ENCODE results near the gene ASCL5.

DNA sequence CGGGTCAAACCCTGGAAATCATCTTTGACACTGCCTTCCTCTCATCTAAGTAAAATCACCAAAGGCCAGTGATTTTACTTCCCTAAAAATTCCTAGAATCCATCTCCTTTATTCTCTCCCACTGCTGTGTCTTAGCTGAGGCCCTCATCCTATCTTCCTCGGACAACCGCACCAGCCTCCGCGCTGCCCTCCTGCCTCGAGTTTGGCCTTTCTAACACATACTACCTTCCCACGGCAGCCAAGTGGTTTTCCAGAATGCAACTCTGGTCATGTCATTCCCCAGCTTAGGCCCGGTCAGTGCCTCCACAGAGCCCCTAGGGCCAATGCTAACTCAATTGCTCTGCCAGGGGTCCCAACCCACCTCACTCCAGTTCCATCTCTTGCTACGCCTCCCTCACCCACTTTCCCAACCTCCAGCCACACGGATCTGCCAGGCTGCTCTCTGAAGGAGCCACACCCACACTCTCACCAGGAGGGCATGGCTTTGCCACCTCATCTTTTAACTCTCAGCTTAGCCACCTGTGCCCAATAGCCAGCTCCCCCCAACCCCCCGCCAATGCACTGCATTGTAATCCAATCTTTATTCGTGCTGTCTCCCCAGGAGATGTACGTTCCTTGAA, 20.5 kb upstream of the ASCL5 start:
- TF ChIP-seq, protein P1, sequence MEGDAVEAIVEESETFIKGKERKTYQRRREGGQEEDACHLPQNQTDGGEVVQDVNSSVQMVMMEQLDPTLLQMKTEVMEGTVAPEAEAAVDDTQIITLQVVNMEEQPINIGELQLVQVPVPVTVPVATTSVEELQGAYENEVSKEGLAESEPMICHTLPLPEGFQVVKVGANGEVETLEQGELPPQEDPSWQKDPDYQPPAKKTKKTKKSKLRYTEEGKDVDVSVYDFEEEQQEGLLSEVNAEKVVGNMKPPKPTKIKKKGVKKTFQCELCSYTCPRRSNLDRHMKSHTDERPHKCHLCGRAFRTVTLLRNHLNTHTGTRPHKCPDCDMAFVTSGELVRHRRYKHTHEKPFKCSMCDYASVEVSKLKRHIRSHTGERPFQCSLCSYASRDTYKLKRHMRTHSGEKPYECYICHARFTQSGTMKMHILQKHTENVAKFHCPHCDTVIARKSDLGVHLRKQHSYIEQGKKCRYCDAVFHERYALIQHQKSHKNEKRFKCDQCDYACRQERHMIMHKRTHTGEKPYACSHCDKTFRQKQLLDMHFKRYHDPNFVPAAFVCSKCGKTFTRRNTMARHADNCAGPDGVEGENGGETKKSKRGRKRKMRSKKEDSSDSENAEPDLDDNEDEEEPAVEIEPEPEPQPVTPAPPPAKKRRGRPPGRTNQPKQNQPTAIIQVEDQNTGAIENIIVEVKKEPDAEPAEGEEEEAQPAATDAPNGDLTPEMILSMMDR (conservative IDR thresholded peaks at IDR 0.05; ENCODE audit: low read depth, low read length), result no peak
- TF ChIP-seq EZH2 (IDR thresholded peaks at IDR 0.05; ENCODE audit: borderline replicate concordance, low read depth, low read length, poor library complexity, severe bottlenecking), result no peak
